HG03280 (cell line): ENCODE results near the gene GATD1.

Experiments
- ATAC-seq: cut with Tn5 transposase; IDR thresholded peaks from one replicate; pipeline ENCODE4 v1.9.1; 2021; ENCODE audit warnings: mild to moderate bottlenecking, moderate library complexity; ENCODE audit not compliant: unreplicated experiment

The GATD1 gene

DNA sequence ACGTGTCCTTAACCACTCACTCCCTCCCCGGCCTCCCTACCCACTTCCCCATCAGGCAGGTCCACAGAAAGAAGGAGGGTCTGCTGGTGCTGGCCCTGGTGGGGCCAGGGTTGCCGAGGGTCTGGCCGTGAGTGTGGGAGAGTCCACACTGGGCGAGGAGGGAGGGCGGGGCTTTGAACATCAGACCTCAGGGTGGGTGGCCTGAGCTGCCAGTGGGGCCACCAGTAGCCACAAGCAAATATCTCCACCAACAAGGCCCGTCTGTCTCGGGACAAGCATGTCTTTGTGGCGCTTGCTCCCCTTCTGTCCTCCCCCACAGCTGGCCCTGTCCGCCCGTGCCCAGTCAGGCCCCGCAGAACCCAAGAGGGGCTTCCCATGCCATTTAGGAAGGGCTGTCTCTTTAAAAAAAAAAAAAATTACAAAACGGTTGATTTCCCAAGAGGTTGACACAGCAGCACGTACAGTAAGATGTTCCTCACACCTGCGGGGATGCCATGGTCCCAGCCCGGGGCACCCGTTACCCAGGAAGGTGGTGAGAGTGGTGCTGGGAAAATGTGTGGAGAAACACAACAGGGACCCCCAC, 47.7 kb downstream of the GATD1 start:
- ATAC-seq: no peak

- no peak for ATAC-seq
These were observed 48.3 kb downstream of the GATD1 start for GRCh38 chr11:728901-729491.

GRCh38 chr11:727859-728748, 49.2 kb downstream of the GATD1 start:
- ATAC-seq: peak; percentile 54

DNA sequence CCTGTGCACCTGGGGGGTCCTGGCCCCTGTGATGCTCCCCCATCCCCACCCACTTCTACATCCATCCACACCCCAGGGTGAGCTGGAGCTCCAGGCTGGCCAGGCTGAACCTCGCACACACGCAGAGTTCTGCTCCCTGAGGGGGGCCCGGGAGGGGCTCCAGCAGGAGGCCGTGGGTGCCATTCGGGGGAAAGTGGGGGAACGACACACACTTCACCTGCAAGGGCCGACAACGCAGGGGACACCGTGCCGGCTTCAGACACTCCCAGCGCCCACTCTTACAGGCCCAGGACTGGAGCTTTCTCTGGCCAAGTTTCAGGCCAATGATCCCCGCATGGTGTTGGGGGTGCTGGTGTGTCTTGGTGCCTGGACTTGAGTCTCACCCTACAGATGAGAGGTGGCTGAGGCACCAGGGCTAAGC, 50.0 kb downstream of the GATD1 start:
- no peak for ATAC-seq

GRCh38 chr11:726278-727220, 50.7 kb downstream of the GATD1 start:
- no peak for ATAC-seq

GRCh38 chr11:725624-726202, 51.6 kb downstream of the GATD1 start:
- no peak for ATAC-seq

GRCh38 chr11:724778-725386, 52.4 kb downstream of the GATD1 start:
- no peak for ATAC-seq

DNA sequence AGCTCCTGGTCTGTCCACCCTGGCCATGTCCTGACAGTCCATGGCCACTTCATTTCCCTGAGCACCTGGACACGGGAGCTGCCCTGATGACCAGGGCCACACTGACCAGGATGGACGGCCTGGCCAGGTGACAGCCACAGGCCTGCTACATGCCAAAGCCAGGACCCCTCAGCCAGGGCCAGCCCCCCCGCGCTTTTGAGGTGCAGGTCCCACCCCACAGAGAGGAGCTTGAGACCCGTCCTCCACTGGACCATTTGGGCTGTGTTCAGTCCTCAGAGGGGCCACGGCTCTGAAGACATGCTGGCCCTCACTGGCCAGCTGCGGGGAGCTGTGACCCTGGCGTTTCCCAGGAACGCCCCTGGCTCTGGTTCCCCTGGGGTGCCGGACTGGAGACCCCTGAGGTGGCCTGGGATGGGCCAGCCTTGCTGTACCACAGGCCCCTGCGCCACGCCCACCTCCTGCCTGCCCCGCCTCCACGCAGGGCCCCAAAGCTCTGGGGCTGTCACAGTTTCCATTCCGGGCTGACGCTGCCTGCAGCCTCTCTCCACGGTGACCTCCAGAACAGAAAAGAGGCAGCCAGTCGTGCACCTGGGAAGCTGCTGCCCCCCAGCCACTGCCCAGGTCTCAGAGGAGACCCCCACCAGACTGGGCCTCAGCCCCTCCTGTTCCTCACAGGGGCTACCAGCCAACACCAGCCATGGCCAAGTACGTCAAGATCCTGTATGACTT, 53.1 kb downstream of the GATD1 start:
- no peak for ATAC-seq

- ATAC-seq: no peak
These were observed 54.0 kb downstream of the GATD1 start for GRCh38 chr11:723120-723883.

GRCh38 chr11:722346-722811, 54.9 kb downstream of the GATD1 start:
- no peak for ATAC-seq

DNA sequence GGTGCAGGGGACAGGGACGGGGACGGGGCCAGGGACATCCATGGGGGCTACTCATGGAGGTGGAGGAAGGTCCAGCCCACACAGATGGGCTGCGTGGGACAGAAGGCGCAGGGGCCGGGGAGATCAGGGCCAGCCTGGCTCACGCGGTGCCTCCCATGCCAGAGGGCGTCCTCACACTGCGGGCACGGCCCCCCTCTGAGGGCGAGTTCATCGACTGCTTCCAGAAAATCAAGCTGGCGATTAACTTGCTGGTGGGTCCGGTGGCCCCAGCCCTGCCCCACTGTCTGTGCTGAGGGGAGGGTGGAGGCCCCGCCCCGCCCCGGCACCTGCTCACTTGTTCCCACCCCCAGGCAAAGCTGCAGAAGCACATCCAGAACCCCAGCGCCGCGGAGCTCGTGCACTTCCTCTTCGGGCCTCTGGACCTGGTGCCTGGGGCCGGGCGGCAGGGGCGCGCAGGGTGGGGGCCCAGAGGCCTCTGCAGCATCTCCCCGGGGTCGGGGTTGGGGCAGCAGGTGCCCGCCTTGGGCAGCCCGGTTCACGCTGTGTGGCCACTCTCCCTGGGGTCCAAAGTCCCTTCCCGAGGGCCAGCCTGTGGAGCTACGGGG, 55.4 kb downstream of the GATD1 start:
- ATAC-seq: no peak

- no peak for ATAC-seq
These were observed 56.0 kb downstream of the GATD1 start for GRCh38 chr11:721247-721740.

- ATAC-seq: no peak
These were observed 56.5 kb downstream of the GATD1 start for GRCh38 chr11:720642-721246.

GRCh38 chr11:720017-720641, 57.2 kb downstream of the GATD1 start:
- no peak for ATAC-seq

DNA sequence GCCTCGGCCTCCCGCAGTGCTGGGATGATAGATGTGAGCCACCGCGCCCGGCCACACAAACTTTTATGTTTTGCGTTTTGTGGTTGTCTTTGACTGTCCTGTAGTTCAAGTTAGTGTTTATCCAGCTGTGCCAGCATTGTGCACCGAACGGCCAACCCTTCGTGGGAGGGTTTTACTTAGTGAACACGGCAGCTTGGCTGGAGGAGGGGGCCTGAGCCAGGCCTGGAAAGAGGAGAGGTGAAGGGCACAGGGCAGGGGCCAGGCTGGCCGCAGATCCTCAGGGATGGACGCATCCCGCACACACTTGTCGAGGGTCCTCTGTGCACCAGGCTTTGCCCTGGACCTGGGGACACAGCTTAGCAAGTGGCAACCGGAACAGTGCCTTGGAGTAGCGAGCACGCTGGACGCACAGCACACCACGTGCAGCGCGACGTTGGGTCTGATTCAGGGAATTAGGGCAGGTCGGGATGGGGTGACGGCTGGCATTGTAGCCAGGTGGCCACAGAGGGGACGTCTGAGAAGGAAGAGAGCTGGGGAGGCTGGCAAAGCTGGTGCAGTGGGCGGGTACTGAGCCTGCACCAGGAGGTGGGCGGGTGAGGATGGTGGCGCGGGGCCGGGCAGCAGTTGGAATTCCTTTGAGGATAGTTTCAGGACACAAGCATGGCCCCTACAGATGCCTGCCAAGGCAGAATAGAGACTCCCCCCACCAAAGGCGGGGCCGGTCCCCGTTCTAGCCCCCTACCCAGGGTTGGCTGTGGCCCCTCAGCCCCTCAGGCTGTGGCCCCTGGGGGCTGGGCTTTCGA, 57.9 kb downstream of the GATD1 start:
- no peak for ATAC-seq
